ENCODE measurements around the gene PSG1.
"Not testable (repeated sequence)": the region's sequence is repeated elsewhere in the genome, so short reads cannot be mapped to it uniquely, and the experiment has no call there.

Gene PSG1

DNA sequence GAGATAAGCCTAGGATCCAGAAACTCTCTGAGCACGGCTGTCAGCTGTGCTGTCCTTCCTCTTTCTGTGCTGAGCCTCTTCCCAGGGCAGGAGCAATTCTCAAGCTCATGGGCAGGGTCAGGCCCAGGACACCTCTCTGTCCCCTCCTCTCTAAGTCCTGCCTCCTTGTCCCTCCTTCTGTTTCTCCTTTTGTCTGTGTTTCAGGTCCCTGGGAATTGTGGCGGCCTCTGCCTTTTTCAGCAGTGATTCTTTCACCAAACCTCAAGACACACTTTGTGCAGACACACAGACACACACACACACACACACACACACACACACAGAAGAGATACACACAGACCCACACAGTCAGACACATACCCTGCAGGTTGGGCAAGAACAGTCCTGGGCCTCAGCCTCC is at the start of gene PSG1:
TSS of gene PSG1 (minus strand) at position 101 of the 400 bp plus-strand sequence. CDS start 132 bp downstream, outside the sequence.
- CTCF ChIA-PET, result no interaction called here
- TF ChIP-seq, protein P1, sequence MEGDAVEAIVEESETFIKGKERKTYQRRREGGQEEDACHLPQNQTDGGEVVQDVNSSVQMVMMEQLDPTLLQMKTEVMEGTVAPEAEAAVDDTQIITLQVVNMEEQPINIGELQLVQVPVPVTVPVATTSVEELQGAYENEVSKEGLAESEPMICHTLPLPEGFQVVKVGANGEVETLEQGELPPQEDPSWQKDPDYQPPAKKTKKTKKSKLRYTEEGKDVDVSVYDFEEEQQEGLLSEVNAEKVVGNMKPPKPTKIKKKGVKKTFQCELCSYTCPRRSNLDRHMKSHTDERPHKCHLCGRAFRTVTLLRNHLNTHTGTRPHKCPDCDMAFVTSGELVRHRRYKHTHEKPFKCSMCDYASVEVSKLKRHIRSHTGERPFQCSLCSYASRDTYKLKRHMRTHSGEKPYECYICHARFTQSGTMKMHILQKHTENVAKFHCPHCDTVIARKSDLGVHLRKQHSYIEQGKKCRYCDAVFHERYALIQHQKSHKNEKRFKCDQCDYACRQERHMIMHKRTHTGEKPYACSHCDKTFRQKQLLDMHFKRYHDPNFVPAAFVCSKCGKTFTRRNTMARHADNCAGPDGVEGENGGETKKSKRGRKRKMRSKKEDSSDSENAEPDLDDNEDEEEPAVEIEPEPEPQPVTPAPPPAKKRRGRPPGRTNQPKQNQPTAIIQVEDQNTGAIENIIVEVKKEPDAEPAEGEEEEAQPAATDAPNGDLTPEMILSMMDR (IDR thresholded peaks at IDR 0.05; ENCODE audit: control extremely low read depth, extremely low read depth, low read depth, missing control alignments), result no peak
- no peak for DNase-seq (ENCODE audit: extremely low spot score)
- POLR2A ChIA-PET, result no interaction called here

DNA sequence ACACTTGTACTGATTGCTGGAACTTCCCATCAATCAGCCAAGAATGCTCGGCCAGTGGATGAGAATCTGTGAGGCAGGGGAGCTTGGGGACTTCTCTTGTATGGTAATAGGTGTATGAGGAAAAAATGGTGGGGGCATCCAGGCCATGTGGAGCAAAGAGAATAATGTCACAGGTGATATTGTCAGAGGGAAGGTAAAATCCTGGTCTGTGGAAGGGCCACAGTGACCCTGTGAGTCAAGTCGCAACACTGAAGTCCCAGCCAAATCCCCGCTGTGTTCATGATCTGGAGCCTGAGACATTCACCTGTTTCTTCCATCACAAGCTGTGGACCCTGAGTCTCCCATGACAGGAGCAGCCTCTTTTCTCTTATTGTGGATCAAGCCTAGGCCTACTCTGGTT is 49.4 kb upstream of the PSG1 start:
- ChIA-PET POLR2A (no interaction called here), CTCF (no interaction called here)
- no peak for DNase-seq (ENCODE audit: extremely low spot score)
- TF ChIP-seq, protein P1 (IDR thresholded peaks at IDR 0.05; ENCODE audit: control extremely low read depth, extremely low read depth, low read depth, missing control alignments), result no peak

DNA sequence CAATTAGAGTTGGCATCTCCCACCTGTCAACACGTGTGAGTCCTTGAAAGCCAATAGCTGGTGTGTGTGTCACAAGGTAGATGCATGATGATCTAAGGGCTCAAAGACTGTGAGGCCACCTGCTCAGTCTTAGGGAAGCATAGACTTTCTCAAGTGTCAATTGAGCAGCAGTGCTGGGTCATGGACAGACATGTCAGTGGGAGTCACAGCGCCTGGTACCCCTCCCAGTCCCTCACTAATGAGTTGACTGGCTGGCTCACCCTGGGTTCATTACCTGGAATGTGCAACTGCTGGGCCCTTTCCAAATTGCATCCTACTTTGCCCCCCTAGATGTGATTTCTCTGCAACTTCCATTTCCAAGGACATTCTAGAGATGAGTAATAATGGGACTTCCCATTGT is 47.3 kb upstream of the PSG1 start:
- TF ChIP-seq, protein P1 (IDR thresholded peaks at IDR 0.05; ENCODE audit: control extremely low read depth, extremely low read depth, low read depth, missing control alignments), result no peak
- POLR2A ChIA-PET, result no interaction called here
- no peak for DNase-seq (ENCODE audit: extremely low spot score)
- CTCF ChIA-PET, result no interaction called here

DNA sequence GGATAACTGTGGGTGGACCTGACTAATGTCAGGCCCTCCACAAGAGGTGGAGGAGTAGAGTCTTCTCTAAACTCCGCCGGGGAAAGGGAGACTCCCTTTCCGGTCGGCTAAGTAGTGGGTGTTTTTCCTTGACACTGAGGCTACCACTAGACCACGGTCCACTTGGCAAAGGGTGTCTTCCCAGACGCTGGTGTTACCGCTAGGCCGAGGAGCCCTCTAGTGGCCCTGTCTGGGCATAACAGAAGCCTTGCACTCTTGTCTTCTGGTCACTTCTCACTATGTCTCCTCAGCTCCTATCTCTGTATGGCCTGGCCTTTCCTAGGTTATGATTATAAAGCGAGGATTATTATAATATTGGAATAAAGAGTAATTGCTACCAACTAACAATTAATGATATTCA is 43.6 kb upstream of the PSG1 start:
- CTCF ChIA-PET, result interaction anchor here (1.2 to 1.3 kb wide), 3 partner anchors 10 to 14 kb away, joined by 3 to 6 read pairs (median 4); no protein-coding TSS in a partner anchor
- DNase-seq (ENCODE audit: extremely low spot score), result not testable (repeated sequence)

DNA sequence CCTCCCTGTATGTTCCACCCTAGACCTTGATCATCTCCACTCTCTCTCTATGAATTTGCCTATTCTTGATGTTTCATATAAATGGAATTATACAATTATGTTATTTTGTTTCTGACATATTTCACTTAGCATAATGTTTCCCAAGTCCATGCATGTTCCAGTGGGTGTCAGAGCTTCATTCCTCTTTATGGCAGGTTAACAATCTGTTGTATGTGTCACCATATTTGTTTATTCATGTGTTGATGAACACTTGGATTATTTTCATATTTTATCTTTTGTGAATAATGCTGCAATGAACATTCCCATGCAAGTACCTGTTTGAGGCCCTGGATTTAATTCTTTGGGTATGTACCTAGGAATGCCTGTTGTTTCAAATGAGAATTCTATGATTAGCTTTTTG is 41.5 kb upstream of the PSG1 start:
- DNase-seq (ENCODE audit: extremely low spot score); CTCF ChIA-PET; POLR2A ChIA-PET: not testable (repeated sequence)

More for the DNA sequence above, 43.6 kb upstream of the PSG1 start:
- POLR2A ChIA-PET, result not testable (repeated sequence)
- TF ChIP-seq, protein P1 (IDR thresholded peaks at IDR 0.05; ENCODE audit: control extremely low read depth, extremely low read depth, low read depth, missing control alignments), result peak; percentile 67

DNA sequence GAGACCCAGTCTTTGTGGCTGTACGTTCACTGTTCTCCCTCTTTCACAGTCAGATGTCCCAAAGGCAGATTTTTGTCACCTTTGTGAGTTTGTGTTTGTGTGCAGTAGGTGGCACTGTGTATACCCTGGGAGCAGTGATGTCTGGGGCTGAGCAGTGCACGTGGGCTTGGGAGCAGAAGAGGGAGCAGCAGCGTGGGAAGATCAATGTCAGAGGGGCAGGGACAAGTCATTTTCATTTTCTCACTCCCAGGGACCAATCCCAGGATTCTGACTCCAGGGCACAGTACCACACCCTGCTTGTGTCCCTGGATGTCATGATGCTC is 40.2 kb upstream of the PSG1 start:
- no peak for DNase-seq (ENCODE audit: extremely low spot score)
- CTCF ChIA-PET, result no interaction called here
- POLR2A ChIA-PET, result no interaction called here
- TF ChIP-seq, protein P1 (IDR thresholded peaks at IDR 0.05; ENCODE audit: control extremely low read depth, extremely low read depth, low read depth, missing control alignments), result no peak

DNA sequence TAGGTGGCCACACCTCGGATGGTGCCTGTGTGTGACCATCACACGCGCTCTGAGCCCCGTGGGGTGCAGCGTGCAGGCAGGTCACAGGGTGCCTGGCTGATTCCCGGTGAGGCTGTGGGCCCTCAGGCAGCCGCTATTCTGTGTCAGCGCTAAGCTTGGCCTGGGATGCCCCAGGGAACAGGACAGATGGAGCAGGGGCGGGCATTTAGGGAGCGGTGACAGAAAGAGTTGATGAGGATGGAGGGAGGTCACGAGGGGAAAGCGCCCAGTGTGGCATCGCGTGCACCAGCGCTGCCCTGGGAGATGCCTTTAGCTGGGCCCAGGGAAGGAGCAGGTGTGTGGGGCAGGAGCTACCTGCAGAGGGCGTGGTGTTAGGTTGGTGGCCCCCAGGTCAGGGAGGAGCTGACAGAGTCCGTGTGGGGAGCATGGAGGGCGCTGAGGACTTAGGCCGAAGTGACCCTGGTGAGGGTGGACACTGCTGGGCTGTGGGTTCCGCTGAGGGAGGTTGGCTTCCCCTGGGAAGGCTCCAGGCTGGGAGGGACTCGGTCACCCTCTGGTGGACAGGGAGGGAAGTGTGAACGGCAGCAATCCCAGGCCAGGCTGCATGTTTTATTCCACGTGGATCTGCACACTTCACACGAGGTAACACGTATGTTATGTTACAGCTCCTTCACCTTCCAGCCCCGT is 39.7 kb upstream of the PSG1 start:
- POLR2A ChIA-PET, CTCF ChIA-PET: not testable (repeated sequence)

DNA sequence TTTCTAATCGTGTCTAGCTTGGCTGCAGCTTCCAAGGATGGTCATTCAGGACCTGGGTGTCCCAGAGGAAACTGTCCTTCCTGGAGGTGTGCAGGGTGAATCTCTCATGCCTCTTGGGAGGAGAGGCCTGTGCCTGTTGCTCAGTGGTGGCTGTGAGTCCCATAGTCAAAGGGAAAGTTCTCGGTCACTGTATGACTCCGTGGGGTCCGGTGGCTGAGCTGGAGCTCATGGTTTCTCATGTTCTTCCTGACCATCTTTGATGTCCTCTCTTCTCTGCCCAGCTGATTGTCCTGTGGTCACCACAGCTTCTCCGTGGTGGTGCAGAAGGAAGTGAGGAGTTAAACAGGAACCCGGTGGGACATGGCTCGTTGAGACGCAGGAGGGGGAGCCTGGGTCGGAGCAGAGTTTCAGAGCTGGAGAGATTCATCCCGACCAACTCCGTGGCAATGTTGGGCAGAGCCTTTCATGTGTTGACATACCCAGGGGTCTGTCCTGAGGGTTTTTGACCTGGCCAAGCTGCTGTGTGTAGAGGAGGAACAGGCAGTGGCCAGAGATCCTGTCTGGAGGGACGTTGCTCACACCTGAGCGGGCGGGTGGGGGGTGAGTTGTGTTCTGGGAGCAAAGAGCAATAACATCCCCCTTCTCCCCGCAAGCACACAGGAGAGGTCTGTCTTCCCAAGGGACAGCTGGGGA is 39.0 kb upstream of the PSG1 start:
- DNase-seq (ENCODE audit: extremely low spot score); POLR2A ChIA-PET; CTCF ChIA-PET: not testable (repeated sequence)

More for the DNA sequence above, 39.7 kb upstream of the PSG1 start:
- DNase-seq (ENCODE audit: extremely low spot score), result not testable (repeated sequence)

DNA sequence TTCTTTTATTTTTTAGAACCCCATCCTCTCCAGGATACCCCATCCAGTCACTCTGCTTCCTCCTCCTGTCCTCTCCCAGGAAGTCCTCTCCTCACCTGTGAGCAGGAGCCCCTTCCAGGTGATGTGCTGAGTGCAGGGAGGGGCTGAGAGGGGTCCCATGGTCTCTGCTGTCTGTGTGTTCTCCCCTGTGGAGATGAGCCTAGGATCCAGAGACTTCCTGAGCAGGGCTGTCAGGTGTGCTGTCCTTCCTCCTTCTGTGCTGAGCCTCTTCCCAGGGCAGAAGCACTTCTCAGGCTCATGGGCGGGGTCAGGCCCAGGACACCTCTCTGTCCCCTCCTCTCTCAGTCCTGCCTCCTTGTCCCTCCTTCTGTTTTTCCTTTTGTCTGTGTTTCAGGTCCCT is 38.1 kb upstream of the PSG1 start, which contains the start of gene PSG6:
TSS of gene PSG6 (minus strand) at position 261 of the 400 bp plus-strand sequence. CDS start at position 159, 102 bp downstream.
- DNase-seq (ENCODE audit: extremely low spot score); POLR2A ChIA-PET; CTCF ChIA-PET: not testable (repeated sequence)

DNA sequence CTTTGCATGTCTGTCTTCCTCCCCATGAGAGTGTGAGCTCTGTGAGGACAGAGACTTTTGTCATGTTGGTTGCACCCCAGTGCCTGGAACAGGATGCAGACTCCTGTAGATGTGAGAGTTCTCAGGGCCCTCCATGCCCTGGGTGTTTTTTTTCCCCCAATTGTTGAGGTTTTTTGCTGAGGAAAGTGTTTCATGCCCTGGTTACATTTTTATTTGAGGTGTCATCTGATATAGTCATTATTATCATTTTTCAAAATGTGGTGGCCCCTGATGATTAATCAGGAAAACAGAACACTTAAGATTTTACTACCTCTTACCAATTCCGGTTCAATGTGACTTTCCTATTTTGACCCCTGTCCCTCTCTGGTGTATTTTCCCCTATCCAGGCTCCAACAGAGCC is 37.4 kb upstream of the PSG1 start:
- POLR2A ChIA-PET; DNase-seq (ENCODE audit: extremely low spot score); CTCF ChIA-PET: not testable (repeated sequence)

DNA sequence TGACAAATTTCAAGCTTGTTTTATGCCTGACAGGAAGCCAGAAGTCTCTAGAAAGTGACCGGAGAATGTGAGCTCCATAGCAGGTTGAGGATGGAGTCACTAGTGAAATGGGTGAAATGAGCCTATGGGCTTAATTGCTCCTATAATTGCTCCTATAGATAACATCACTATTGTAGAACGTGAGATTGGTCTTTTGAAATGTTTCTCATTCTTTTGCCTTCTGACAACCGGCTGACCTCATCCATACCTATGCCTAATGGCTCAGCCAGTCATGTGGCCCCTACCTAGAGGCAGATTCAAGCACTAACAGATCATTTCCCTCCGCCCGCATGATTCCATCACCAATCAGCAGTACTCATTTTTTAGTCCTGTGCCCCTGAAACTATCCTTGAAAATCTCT is 34.0 kb upstream of the PSG1 start:
- DNase-seq (ENCODE audit: extremely low spot score); POLR2A ChIA-PET: not testable (repeated sequence)
- CTCF ChIA-PET, result interaction anchor here (1.5 kb wide), 1 partner anchor 10 kb away, joined by 4 read pairs; no protein-coding TSS in a partner anchor

DNA sequence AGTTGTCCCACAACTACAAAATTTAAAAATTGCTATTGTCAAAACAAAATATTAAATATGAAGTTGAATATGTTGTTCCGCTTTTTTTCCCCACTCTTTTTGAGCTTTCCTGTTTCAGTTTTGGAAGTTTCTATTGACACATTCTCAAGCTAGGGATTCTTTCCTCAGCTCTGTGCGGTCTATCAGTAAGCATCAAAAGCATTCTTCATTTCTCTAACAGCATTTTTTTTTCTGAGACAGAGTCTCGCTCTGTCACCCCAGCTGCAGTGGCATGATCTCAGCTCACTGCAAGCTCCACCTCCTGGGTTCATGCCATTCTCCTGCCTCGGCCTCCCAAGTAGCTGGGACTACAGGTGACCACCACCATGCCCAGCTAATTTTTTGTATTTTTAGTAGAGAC is 33.4 kb upstream of the PSG1 start:
- DNase-seq (ENCODE audit: extremely low spot score); POLR2A ChIA-PET: not testable (repeated sequence)
- CTCF ChIA-PET, result interaction anchor here (1.5 kb wide), 1 partner anchor 10 kb away, joined by 4 read pairs; no protein-coding TSS in a partner anchor
